CD4-positive, alpha-beta T cell treated with Interleukin-17A for 1 hour (primary cell): Measurements from ENCODE around the gene PLB1.

Source experiments
- DNase-seq: peaks from one replicate; pipeline ENCODE4 v3.0.0-alpha.2; 2020

The PLB1 gene

GRCh38 chr2:28505361-28505760 lies 9.5 kb downstream of the PLB1 start:
- no peak for DNase-seq

GRCh38 chr2:28506112-28506910 lies 10.5 kb downstream of the PLB1 start:
- no peak for DNase-seq

GRCh38 chr2:28507796-28508764 lies 12.2 kb downstream of the PLB1 start:
- peak; percentile 37 for DNase-seq

GRCh38 chr2:28509361-28509760 lies 13.5 kb downstream of the PLB1 start:
- DNase-seq = no peak

- DNase-seq = no peak
Observed at GRCh38 chr2:28510184-28510583, 14.3 kb downstream of the PLB1 start.

GRCh38 chr2:28511871-28512606 lies 16.2 kb downstream of the PLB1 start:
- no peak for DNase-seq

DNA sequence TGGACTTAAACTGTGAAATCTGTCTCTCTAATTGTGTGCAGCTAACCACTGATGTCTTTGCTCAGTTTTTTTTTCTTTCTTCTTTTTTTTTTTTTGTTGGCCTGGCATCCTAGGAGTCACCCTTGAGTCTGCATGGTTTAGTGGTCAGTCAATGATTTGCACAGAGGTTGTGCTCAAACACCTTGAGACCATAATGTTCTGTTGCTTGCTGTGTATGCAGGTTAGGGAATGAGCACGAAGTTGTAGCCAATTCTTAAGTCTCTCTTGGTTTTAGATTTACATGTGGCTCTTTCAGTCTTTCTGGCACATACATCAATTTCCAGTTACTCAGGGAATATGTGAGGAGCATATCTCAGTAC lies 16.7 kb downstream of the PLB1 start:
- no peak for DNase-seq

GRCh38 chr2:28513097-28513496 lies 17.2 kb downstream of the PLB1 start:
- DNase-seq = no peak

DNA sequence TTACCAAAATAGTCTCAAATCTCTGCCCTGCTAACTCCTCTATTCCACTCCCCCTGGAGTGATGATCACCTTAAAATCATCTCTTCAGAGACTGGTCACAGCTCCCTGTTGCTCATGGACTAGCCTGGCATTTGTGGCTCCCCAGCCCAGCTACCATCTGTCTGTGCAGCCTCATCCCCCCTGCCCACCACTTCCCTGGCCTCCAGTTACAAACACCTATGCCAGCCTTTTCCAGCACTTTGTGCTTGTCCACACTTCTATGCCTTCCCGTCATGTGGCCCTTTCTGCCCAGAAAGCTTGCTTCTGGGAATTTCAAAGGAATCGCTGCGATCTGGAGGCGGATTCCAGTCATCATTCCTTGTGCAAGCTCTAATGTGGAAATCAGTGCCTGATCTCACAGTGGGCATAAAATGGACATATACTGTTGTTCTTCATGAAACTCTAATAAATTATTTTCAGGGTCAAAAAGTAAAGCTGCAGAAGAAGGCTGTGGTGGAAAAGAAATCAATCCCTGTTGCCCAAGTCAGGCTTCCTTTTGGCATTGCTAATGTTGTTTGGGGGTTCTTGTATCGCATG lies 19.4 kb downstream of the PLB1 start:
- no peak for DNase-seq

DNA sequence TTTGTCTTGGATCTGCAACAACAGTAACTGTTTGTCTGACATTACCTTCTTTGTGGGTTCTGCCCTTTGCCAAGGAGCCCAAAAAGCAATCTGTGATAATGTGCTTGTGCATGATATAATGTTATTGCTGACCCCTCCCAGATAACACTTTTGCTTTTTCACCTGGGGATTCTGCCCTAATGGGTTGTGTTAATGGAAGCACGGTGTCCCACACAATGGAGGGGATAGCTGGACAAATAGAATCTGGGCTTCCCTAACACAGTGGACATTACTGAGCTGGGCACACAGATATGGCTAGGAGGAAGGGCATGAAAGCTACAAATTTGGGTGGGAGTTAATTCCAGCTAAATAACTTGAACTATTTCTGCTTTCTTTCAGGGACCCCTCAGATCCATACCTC lies 20.6 kb downstream of the PLB1 start:
- no peak for DNase-seq

- no peak for DNase-seq
Observed at GRCh38 chr2:28516950-28517349, 21.1 kb downstream of the PLB1 start.

DNA sequence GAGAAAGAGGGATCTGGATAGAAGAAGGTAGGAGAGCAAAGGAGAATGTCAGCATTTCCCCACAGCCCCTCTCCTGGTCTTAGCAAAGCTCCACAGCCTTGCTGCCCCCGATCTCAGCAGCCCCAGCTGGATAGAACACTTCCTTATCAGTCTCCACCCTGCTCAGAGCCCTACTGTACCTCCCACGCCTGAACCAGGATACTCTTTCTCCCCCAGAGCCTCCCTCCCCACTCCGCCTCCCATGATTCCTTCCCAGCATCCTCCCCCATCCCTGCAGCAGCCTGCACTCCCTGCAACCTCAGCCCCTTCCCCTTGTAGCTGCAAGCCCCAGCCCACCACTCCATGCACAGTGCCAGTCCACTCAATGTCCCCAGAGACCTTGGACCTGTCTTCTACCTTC lies 25.8 kb downstream of the PLB1 start:
- DNase-seq = no peak

DNA sequence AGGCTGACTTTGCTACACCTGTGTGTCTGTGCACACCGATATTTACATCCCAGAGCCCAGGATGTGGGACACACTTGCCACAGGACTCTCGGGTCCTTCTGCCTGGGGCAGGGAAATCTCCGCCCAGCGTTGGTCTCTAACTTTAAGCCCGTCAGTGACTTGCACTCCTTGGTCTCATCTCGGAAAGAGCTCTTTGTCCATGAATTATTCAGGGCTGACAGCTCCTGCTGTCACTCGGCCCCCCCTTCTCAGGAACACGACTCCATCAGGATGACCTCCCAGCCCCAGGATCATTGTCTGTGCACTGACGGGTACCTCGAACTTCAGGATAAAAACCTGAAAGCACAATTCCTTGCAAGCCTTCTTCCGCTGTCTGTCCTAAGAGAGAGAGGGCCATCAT lies 26.6 kb downstream of the PLB1 start:
- no peak for DNase-seq

- no peak for DNase-seq
Observed at GRCh38 chr2:28523902-28524301, 28.0 kb downstream of the PLB1 start.

DNA sequence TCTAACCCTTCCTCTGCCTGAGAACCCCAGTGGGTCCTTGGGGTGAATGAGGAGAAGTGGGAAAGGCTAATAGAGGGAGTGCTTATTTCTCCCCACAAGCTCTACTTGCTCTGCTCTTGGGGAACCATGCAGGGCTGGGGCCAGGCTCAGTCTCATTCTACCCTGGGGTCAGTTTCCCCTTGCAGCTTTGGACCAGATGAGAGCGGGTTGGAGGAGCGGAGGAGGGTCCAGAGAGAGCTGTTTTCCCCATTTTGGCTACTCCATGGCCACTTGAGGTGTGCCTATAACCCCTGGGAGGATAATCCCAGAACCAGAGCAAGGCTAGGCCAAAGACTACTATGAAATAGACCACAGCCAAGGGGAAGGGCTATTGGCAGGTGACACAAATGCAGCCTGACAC lies 29.6 kb downstream of the PLB1 start:
- no peak for DNase-seq

- DNase-seq = no peak
Observed at GRCh38 chr2:28526527-28527132, 30.8 kb downstream of the PLB1 start.

DNA sequence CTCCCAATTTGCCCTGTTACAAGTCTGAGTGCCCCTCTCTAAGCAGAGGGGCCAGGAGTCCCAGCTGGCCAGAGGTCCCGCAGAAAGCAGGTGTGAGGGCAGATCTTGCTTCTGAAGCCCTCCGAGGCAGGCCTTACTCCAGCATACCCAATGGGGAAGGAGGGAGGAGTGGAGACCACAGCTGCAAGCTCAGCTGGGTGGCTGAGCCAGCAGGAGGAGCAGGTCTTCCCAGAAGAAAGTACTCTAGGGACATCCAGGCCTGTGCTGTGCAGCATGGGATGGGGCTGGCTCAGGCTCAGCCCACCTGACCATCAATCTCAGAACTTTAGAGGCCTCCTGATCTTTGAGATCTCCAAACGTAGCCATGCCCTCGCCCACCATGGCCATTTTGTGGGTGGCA lies 31.3 kb downstream of the PLB1 start:
- DNase-seq = no peak

GRCh38 chr2:28528206-28528605 lies 32.3 kb downstream of the PLB1 start:
- no peak for DNase-seq

GRCh38 chr2:28530782-28531181 lies 34.9 kb downstream of the PLB1 start:
- DNase-seq = no peak

DNA sequence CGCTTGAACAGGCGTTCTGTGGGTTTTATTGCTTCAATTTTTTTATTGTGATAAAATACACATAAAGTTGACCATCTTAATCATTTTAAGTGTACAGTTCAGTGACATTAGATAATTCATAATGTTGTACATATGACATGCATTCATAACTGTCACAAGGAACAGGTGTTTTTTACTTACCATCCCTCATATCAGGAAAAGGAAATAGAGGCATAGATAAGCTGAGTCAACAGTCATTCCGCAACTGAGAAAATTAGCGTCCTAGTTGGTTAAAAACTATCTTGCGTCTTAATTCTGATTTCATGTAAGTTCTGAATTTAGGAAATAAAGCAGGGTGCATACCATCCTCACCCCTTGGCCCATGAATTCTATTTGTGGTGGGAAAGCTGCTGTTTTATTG lies 36.5 kb downstream of the PLB1 start:
- DNase-seq = no peak

- DNase-seq = no peak
Observed at GRCh38 chr2:28533044-28533680, 37.3 kb downstream of the PLB1 start.

- no peak for DNase-seq
Observed at GRCh38 chr2:28534817-28535216, 39.0 kb downstream of the PLB1 start.
